ENCODE results near the gene FAM210B. TPM values are rescaled to one million over a fixed set of nuclear protein-coding genes. Genes with fewer than 3 reads are reported as not detected.

The FAM210B gene
- total and polyA plus RNA-seq, 10 of the 15 experiments (the other 5 are each of a cell fraction or from before 2014, with no cell fraction given) = 0.13 to 1.4 (median 0.68) TPM

- no peaks in the 10 kb centered on the region for H3K36me3 ChIP-seq (ENCODE audit: control insufficient read depth in 2 of 2, insufficient read depth in 2 of 2, low read length in 1 of 2)
- 0% methylated on average over 5 of the region's 5 CpGs for WGBS (ENCODE audit: insufficient coverage, insufficient replicate concordance, low lambda C conversion rate, missing lambda C conversion rate)
- TF ChIP-seq ZNF274 (IDR thresholded peaks at IDR 0.05; ENCODE audit: insufficient read depth, insufficient read length) = no peak
- ATAC-seq (no peak), FAIRE-seq (no peak), DNase-seq (ENCODE audit: low read depth, low spot score) (no peak)
- in situ Hi-C loops (cut with MboI) = no loop called here
- ChIA-PET SMC1A (ENCODE audit: uncharacterized antibody, unreplicated experiment) (no interaction called here), CTCF (no interaction called here), RAD21 (ENCODE audit: unreplicated experiment) (no interaction called here), POLR2A (interaction anchor here (0.7 to 1.0 kb wide), 2 partner anchors 11 to 1955 kb away, joined by 3 to 4 read pairs; partner anchors contain the start of gene FAM210B)
- no peaks in the 10 kb centered on the region for H3K79me2 ChIP-seq (ENCODE audit: control insufficient read depth, insufficient read depth, low read length)
- no peak overlapping the region for H3K27ac ChIP-seq (ENCODE audit: control insufficient read depth, insufficient read depth)
- H3K4me2 ChIP-seq (ENCODE audit: control insufficient read depth, insufficient read depth) = no peak overlapping the region
- BruUV-seq (replicated peaks) = no TSS peak
- no peak overlapping the region for H3K4me3 ChIP-seq
- intact Hi-C loops (cut with micrococcal nuclease; ENCODE audit: unreplicated experiment) = no loop called here
- H3K4me1 ChIP-seq (ENCODE audit: control insufficient read depth, insufficient read depth, low read length) = no peaks in the 10 kb centered on the region
- H3K27me3 ChIP-seq (replicated peaks in 1 of 2; ENCODE audit: control insufficient read depth in 2 of 2, insufficient read depth in 2 of 2, low read length in 1 of 2) = peaks cover 0 to 10% of the 10 kb centered on the region in 2 experiments; a peak in 2 of 4 replicates
- no peak overlapping the region for H3K9ac ChIP-seq (ENCODE audit: control insufficient read depth, insufficient read depth, low read length)
- no peak overlapping the region for H2AFZ ChIP-seq (ENCODE audit: control insufficient read depth, low read depth, low read length)
- H4K20me1 ChIP-seq (ENCODE audit: control insufficient read depth, insufficient read depth) = no peaks in the 10 kb centered on the region
- H3K9me3 ChIP-seq (replicated peaks; ENCODE audit: control insufficient read depth, insufficient read depth, low read length) = no peaks in the 10 kb centered on the region
Measured at GRCh38 chr20:56348305-56348693, 10.5 kb upstream of the FAM210B start.

- POLR2A ChIA-PET = interaction anchor here (0.7 to 1.0 kb wide), 2 partner anchors 10 to 1954 kb away, joined by 3 to 4 read pairs; partner anchors contain the start of gene FAM210B
- intact Hi-C loops (cut with micrococcal nuclease; ENCODE audit: unreplicated experiment) (no loop called here), in situ Hi-C loops (cut with MboI) (no loop called here)
- no peak overlapping the region for H2AFZ ChIP-seq (ENCODE audit: control insufficient read depth, low read depth, low read length)
- H4K20me1 ChIP-seq (ENCODE audit: control insufficient read depth, insufficient read depth) = no peaks in the 10 kb centered on the region
- no peaks in the 10 kb centered on the region for H3K36me3 ChIP-seq (ENCODE audit: control insufficient read depth in 2 of 2, insufficient read depth in 2 of 2, low read length in 1 of 2)
- DNase-seq (ENCODE audit: low read depth, low spot score) (no peak), FAIRE-seq (no peak), ATAC-seq (no peak)
- no peak overlapping the region for H3K4me3 ChIP-seq
- peaks cover 0 to 10% of the 10 kb centered on the region in 2 experiments; a peak in 2 of 4 replicates for H3K27me3 ChIP-seq (replicated peaks in 1 of 2; ENCODE audit: control insufficient read depth in 2 of 2, insufficient read depth in 2 of 2, low read length in 1 of 2)
- CTCF ChIA-PET = no interaction called here
- WGBS (ENCODE audit: insufficient coverage, insufficient replicate concordance, low lambda C conversion rate, missing lambda C conversion rate) = 3% methylated on average over 3 of the region's 3 CpGs
- SMC1A ChIA-PET (ENCODE audit: uncharacterized antibody, unreplicated experiment) = no interaction called here
- no peaks in the 10 kb centered on the region for H3K4me1 ChIP-seq (ENCODE audit: control insufficient read depth, insufficient read depth, low read length)
- no TSS peak for BruUV-seq (replicated peaks)
- no peaks in the 10 kb centered on the region for H3K9me3 ChIP-seq (replicated peaks; ENCODE audit: control insufficient read depth, insufficient read depth, low read length)
- RAD21 ChIA-PET (ENCODE audit: unreplicated experiment) = no interaction called here
- no peak overlapping the region for H3K9ac ChIP-seq (ENCODE audit: control insufficient read depth, insufficient read depth, low read length)
- H3K79me2 ChIP-seq (ENCODE audit: control insufficient read depth, insufficient read depth, low read length) = no peaks in the 10 kb centered on the region
- no peak overlapping the region for H3K4me2 ChIP-seq (ENCODE audit: control insufficient read depth, insufficient read depth)
- no peak overlapping the region for H3K27ac ChIP-seq (ENCODE audit: control insufficient read depth, insufficient read depth)
- TF ChIP-seq BCLAF1 (IDR thresholded peaks at IDR 0.05) (no peak), ZNF384 (IDR thresholded peaks at IDR 0.05; ENCODE audit: borderline replicate concordance, low read depth, low read length) (no peak), FOXK2 (IDR thresholded peaks at IDR 0.05) (no peak), SMC3 (IDR thresholded peaks at IDR 0.05; ENCODE audit: borderline replicate concordance, low read length) (no peak), STAT3 (IDR thresholded peaks at IDR 0.05; ENCODE audit: low read depth, low read length) (no peak), ZNF687 (IDR thresholded peaks at IDR 0.05) (no peak), NKRF (conservative IDR thresholded peaks at IDR 0.05) (no peak)
Measured at GRCh38 chr20:56348746-56349145, 10.0 kb upstream of the FAM210B start.
